GM18520 (cell line): ENCODE data around the gene EGLN3.
"Not testable (repeated sequence)": the region's sequence is repeated elsewhere in the genome, so short reads cannot be mapped to it uniquely, and the experiment has no call there.

Experiments used
- ATAC-seq: cut with Tn5 transposase; IDR thresholded peaks from one replicate; pipeline ENCODE4 v1.9.1; 2021; ENCODE audit not compliant: unreplicated experiment

EGLN3 gene

DNA sequence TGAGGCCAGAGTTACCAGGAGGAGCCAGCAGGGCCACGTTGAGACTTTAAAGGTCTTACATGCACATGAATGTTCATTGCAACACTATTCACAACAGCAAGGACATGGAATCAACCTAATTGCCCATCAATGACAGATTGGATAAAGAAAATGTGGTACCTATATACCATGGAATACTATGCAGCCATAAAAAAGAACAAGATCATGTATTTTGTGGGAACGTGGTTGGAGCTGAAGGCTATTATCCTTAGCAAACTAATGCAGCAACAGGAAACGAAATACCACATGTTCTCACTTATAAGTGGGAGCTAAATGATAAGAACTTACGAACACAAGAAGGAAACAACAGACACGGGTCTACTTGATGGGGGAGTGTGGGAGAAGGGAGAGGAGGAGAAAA lies 11.6 kb upstream of the EGLN3 start:
- not testable (repeated sequence) for ATAC-seq

DNA sequence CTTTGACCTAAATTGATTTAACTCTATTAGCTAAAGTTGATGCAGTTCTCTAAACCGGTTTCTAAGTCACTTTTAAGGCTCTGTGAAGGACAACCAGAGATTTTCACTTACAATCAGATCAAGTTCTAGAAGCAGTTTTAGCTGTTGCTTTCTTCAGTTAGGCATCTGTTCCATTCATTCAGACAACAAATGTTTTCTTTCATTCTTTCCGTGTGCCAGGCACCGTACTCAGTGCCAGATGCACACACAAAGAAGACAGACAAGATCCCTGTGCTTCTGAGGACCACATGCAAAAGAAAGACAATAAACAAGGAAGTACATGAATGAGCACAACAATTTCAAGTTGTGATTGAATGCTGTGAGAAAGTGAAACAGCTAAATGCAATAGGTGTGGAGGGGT lies 11.1 kb upstream of the EGLN3 start:
- ATAC-seq, result no peak

DNA sequence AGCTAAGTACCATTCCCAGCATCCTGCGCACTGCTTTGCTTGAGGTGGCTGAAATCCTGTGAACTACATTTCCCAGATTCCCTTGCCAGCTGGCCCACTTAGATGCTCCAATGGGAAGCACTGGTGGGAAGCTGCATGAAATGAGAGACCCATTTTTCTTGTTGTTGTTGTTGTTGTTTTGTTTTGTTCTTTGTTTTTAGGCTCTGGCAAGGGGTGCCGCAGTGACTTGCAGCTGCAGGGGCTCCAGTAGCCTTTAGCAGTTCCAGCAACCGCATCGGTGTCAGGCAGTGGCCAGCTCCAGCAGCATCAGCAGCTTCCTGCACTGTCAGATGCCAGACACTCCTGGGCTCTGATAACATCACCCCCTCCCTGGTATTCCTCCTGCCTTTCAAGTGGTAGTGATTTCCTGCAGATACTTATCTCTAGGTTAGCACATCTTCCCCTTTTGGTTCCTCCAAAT lies 8.8 kb upstream of the EGLN3 start:
- ATAC-seq, result no peak

DNA sequence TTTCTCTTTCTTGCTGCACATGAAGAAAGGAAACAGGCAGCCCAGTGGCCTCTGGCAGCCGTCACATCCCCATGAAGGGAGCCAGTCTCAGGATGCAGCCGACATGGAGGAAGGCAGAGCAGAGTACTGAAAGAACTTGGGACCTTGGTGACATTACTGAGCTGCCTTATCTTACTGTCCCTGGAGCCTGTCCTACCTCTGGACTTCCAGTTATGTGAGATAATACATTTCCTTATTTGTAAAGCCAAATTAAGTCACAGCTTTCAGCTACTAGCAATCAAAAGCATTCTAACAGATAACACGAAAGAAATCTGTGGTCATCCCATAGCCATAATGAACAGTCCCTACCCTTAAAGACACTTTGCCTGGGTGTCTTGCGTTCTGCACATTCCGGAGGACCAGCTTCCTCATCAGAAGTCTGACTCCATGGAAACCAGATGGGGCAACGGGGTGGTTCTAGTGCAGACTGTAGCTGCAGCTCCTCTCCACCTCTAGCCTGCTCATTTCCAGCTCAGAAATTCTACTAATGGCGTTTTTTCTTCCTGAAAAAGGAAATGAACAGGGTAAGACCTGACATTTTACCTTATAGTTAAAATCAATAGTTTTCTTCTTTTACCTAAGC lies 7.8 kb upstream of the EGLN3 start:
- ATAC-seq, result no peak

DNA sequence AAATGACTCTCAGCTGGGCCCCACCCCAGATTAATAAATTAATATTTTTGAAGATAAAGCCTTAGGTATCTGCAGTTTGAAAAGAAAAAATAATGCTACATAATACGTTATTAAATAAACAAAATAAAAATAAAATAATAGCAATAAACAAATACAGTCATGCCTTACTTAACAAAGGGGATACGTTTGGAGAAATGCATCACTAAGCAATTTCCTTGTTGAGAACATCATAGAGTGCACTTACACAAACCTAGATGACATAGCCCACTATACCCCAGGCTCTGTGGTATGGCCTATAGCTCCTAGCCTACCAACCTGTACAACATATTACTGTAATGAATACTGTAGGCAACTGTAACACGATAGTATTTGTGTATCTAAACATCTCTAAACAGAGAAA lies 7.1 kb upstream of the EGLN3 start:
- ATAC-seq, result no peak

DNA sequence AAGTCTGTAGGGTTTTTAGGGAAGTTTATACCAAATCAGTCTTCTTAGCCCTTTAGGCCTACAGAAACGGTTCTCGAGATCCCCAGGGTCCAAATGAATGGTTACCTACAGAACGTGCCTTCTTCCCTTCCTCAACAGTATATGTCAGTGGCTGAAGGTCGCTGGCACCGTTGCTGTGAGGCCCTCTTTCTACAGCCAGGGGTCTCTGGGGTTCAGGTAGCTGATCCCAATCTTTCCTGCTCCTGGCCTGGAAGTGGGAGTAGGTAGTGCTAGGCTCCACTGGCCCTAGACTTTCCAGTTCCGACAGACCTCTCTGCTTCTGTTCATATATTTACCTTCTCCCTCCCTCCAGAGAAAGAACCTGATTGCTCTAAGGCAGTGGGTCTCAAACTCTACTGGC lies 6.4 kb upstream of the EGLN3 start:
- no peak for ATAC-seq

DNA sequence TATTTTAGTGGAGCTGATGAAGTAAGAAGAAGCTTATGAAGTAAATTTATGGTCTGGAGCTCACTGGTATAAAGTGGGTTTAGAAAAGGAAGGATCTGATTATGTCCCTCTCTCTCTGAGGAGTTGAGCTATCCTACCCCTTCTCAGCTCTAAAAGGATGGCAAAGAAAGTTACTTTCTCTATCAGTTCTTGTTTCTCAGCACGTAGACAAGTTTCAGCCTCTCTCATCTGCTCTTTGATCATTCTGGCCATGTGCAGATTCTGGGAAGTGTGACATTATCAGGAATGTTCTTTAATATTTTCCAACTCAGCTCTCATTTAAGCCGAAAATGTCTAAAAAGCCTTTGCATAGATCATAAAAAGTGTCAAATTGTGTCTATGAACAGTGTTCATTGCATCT lies 5.8 kb upstream of the EGLN3 start:
- no peak for ATAC-seq

DNA sequence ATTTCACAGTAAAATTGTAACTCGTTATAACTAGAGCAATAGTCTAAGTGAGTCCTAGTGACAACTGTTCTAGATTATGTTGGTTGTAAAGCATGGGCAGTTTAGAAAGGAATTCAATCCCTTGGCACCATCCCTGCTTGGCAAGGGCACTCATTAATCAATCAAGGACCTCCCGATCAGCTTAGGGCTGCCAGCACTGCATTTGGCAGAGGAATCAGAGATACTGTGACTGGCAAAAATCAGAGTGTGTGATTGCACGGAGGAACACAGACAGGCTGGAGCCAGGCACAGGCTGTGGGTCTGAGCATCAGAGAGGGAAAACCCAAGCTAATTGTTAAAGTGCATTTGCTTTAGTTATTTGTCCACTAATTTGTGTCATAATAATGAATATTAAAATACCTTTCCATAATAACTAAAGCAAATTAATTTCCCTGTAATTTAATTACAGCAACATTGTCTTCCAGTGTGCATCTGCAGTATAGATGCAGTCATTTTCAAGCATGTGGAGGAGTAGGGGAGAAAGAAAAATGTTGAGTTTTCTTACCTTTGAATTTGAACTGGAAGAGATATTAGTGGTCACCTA lies 3.2 kb upstream of the EGLN3 start:
- no peak for ATAC-seq

DNA sequence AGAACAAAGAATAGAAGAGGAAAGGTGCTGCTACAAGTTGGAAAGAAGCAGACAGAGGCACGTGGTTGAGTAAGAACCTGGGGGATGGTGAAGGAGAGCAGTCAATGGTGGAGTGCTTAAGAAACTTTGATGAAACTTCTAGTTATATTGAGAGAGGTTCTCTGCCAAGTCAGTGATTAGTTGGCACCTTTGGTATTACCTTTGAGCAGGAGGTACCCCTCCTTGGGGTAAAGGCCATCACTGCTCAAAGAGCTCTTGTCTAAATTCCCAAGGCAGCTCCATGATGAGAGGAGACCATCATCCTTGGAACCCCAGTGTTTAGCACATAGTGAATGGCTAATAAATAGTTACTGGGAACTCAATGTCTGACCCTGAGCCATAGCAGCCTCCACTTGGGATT lies 1.7 kb upstream of the EGLN3 start:
- ATAC-seq, result no peak

DNA sequence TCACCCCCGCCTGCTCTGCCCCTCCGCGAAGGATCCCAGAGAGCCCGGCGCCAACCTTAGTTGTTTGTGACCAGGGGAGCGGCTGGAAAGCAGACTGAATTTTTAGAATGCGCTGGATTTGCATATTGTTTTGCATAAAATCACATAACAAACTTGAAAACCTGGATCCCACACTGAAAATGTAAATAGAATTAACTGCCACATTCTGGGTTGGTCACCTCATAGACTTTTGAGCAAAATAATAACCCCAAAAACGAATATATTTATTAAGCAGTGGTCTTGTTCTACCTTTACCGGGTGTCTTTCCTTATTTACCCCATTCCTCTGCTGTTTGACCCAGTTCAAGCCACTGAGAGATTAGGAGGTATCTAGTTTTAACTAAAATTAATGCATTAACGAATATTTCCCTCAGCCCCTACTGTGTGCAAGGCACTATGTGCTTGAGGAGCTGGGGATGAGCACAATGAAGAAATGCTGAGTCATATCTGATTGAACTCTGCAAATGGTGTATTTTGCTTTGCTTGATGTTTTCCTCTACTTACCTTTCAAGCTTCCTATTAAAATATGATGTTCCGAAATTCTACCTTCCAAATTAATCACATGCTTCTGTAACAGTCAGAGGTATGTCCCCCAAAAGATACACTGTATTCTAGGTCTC lies 438 bp upstream of the EGLN3 start:
- ATAC-seq, result no peak

DNA sequence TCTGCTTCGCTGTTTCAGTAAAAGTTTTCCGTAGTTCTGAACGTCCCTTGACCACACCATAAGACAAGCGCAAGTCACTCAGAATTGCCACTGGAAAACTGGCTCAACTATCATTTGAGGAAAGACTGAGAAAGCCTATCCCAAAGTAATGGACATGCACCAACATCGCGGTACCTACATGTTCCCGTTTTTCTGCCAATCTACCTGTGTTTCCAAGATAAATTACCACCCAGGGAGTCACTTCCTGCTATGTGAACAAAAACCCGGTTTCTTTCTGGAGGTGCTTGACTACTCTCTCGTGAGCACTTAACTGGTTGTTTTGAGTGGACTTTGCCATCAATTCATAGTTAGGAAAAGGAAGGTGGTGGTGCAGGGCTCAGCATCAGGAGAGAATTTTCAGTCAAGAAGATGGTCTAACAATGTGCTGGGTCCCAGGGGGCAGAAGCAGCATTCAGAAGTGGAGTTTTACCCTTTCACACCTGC lies 1.4 kb downstream of the EGLN3 start:
- no peak for ATAC-seq

DNA sequence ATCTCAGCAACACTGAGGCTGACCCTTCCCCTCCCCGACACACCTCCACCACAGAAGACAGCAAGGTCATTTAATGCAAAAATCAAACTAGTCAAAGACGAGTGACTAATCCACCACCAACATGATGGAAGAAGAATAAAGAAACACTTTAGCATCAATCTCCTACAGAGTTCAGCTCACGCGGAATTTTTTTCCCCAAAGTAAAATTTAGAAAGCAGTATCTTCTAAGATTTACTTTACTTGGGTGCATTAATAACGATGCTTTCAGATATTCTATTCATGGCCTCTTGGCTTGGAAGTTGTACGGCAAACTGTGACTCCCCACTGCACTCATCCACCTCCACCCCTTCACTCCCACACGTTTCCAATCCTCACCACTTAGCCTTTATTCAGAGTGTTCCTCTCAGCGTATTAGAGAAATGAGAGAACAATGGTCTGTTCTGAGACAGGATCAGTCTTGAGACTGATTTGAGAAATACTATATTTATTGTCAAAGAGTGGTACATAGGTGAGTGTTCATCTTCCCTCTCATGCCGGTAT lies 1.9 kb downstream of the EGLN3 start:
- no peak for ATAC-seq

DNA sequence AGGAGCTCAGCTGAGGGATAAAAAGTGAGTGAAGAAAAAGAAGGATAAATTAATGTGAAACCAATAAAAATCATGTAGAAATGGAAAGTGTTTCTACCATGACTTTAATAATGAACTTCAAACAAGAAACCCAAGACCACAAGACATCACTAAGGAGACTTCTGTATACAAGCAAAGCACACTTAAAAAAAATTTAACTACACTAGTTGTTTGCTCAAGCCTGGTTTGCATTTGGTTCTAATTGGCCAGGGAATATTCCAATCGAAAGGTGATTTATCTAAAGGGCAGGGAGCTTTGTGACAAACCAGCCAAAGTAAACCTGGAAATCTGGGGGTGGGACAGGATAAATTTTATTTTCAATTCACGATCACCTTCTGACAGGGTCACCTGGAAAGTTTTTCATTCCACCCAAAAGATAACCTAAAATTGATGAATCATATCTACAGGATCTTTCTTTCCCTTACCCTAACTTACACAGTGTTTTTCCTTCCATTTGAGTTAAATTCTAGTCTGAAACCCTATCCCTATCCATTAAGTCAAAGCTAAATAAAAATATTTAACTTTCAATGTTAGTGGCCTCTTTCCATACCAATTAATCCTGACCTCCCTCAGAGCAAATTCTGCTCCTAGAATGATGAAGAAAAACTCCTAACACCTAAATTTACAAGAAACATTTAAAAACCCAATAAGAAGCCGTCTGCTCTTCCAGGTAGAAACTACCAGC lies 2.6 kb downstream of the EGLN3 start:
- no peak for ATAC-seq

DNA sequence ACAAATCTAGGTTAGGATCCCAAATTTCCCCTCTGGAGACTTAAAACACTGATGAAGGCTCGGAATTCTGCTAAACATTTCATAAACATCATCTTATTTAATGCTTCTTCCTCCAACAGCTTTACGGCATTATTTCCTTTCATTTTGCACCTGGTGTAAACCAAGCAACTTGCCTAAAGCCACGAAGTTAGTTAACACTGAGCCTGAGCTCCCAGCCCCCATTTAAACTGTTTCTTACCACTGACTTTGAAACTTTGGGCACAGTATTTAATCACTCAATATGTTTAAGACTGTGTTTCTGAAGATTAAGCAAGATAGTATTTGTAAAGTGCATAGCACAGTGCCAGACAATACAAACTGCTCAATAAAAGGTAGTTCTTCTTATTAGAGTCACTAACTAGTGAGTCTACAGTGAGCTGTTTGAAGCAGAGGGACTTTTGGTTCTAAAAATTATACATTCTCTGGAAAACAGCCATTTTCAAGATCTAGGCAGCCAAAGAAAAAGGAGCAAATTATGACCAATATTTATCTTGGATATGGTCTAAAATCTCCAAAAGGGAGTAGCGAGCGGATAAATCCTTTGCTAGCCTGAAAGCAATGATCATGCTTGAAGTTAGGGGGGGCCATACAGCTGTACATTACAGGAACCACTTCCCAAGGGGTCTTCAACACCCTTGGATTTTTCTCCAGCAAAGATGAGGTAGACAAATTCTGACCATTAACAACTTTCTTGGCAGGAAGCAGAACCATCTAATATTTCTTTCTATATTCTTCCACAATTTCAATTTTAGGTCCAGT lies 4.0 kb downstream of the EGLN3 start:
- ATAC-seq, result no peak

DNA sequence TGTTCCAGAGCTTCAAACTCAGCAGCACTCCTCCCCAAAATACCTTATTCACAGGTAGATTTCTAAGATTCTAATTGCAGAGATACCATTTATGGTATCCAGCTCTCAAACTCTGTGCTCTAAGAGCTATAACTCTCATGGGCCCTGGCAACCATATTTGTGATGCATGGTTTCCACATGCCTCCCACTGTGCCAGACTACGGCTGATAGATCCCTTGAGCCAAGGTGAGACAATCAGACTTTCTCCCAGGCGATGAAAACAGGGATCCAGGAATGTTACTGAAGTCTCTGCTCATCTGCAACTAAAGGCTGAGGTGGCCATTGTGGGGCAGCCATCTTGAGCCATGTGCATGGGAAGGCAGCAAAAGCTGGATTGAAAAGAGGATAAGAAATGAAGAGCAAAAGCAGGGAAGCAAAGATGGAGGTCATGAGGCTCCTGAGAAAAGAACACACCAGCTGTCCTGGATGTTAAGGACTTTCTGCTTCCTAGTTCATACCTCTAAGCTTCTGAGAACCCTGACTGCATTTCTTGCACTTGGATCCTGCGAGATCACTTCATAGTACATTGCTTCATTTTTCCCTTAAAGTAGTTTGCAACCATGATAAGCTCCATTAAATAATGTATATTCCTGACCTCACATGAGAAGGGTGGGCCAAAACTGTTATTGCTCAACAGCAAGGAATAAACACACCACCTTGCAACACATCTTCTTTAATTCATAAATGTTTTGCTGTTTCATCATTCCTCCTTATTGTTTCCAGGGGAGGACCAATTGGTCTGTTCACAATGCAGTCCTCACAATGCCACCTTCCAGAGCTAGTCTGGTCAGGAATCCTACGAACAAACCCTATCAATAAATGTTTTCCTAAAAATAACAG lies 5.4 kb downstream of the EGLN3 start:
- no peak for ATAC-seq

DNA sequence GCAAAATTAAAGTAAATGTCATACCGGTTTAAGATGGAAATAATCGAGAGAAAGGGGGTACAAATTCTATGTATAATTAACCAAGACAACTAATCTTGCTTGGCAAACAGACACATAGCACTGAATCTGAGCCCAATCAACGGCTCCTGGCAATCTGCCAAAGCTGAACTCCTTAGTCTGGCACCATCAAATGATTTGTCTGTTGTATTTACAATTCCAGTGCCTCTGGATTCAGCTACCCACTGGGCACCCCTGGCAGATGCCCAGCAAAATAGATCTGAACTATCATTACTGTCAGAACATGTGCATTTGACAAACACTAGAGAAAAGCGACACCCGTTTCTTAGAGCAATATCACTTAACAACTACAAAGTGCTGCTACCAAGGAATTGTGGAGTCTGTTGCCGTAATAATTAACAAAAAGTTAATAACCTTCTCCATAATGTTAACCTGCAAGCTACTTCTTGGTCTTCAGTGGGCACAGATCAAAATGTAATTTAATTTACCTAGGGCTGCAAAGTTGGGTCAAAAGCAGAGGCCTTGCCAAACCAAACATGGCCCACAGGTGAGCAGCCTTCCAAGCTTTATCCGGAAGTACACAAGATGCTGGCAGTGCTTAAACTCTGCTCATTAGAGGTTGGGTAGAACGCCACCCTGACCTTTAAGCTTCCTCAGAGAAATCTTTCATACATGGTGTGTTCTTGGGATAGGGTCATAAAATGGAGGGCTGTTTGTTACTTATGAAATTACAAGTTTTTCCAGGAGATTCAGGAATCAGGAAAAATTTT lies 7.6 kb downstream of the EGLN3 start:
- no peak for ATAC-seq

DNA sequence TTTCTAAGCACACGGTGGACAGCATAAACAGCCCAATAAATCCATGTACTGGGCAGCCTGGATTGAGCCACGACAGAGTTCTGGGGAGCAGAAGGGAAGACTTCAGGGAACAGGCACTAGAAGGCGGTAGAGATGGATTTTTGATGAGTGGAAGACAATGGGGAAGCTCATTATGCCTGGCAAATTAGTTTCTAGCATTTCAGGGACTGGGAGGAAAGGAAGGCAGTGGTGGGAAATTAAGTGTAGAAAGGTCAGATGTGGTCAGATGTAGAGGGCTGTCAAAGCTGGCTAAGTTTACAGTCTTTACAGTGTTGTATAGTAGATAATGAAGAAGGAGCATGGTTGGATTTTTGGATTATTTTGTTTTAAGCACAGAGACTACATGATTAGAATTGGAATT lies 9.2 kb downstream of the EGLN3 start:
- no peak for ATAC-seq

DNA sequence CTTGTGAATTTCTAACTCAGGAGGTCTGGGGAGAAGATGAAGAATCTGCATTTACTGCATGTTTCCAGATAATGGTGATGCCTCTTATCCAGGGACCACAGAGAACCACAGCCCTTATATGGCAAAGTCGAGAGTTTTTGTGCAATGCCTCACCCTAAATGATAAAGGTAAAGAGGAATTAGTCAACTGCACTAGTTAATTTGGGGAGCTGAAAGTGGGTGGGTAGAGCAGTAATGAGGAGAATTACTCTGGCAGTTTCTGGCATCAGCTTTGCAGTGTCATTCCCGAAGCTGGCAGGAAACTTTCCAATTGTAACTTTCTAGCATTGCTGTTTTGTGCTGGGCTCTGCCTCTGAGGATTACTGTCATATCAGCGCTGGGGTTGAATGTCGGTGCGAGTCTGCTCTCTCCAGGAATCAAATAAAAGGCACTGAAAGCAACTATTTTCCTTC lies 10.3 kb downstream of the EGLN3 start:
- ATAC-seq, result no peak
